Activated CD8-positive, alpha-beta memory T cell treated with anti-CD3 and anti-CD28 coated beads, Interleukin-2, amount 50 U/mL, for 48 hours (primary cell): ENCODE data around the gene ATOH8.

ENCODE experiments used
- DNase-seq: peaks from one replicate; pipeline ENCODE4 v3.0.0-alpha.2; 2020

The ATOH8 gene

GRCh38 chr2:85719609-85720240 lies 34.1 kb upstream of the ATOH8 start:
- no peak for DNase-seq

GRCh38 chr2:85720533-85720932 lies 33.3 kb upstream of the ATOH8 start:
- no peak for DNase-seq

GRCh38 chr2:85721641-85722040 lies 32.1 kb upstream of the ATOH8 start:
- DNase-seq, result no peak

- DNase-seq, result no peak
Observed at GRCh38 chr2:85722519-85722918, 31.3 kb upstream of the ATOH8 start.

GRCh38 chr2:85723707-85724360 lies 30.0 kb upstream of the ATOH8 start:
- no peak for DNase-seq

- no peak for DNase-seq
Observed at GRCh38 chr2:85724731-85725181, 29.0 kb upstream of the ATOH8 start.

GRCh38 chr2:85725451-85725850 lies 28.3 kb upstream of the ATOH8 start:
- DNase-seq, result no peak

GRCh38 chr2:85727798-85728197 lies 26.0 kb upstream of the ATOH8 start:
- DNase-seq, result no peak

GRCh38 chr2:85728342-85728741 lies 25.4 kb upstream of the ATOH8 start:
- DNase-seq, result no peak

- peak; percentile 93 for DNase-seq
Observed at GRCh38 chr2:85728883-85729824, 24.6 kb upstream of the ATOH8 start.

GRCh38 chr2:85729825-85730510 lies 23.8 kb upstream of the ATOH8 start:
- DNase-seq, result no peak

GRCh38 chr2:85730686-85731230 lies 23.0 kb upstream of the ATOH8 start:
- DNase-seq, result no peak

- DNase-seq, result no peak
Observed at GRCh38 chr2:85731606-85732005, 22.2 kb upstream of the ATOH8 start.

- DNase-seq, result no peak
Observed at GRCh38 chr2:85732467-85733120, 21.2 kb upstream of the ATOH8 start.

- no peak for DNase-seq
Observed at GRCh38 chr2:85733121-85733960, 20.4 kb upstream of the ATOH8 start.

GRCh38 chr2:85734015-85734414 lies 19.8 kb upstream of the ATOH8 start:
- no peak for DNase-seq

GRCh38 chr2:85734942-85735608 lies 18.7 kb upstream of the ATOH8 start:
- DNase-seq, result no peak

GRCh38 chr2:85735691-85736090 lies 18.1 kb upstream of the ATOH8 start:
- DNase-seq, result no peak

GRCh38 chr2:85736456-85737355 lies 17.1 kb upstream of the ATOH8 start:
- no peak for DNase-seq

- no peak for DNase-seq
Observed at GRCh38 chr2:85737481-85737880, 16.3 kb upstream of the ATOH8 start.
